Superior temporal gyrus (tissue), 1 donor: ENCODE data around the gene ALDH3B2.
"Not testable (repeated sequence)": the region's sequence is repeated elsewhere in the genome, so short reads cannot be mapped to it uniquely, and the experiment has no call there.

Experiments used
- DNase-seq: peaks from one replicate; pipeline ENCODE4 v3.0.0-alpha.2; 2016; ENCODE audit errors: extremely low spot score

Gene ALDH3B2

GRCh38 chr11:67629386-67630227 lies 44.8 kb downstream of the ALDH3B2 start, which contains the start of gene NUDT8:
Gene NUDT8 (minus strand): TSS chr11:67629937. CDS start chr11:67629911, 26 bp downstream.
- peak; percentile 79 for DNase-seq

- DNase-seq = no peak
Observed at GRCh38 chr11:67628710-67629385, 45.6 kb downstream of the ALDH3B2 start.

- no peak for DNase-seq
Observed at GRCh38 chr11:67627812-67628624, 46.4 kb downstream of the ALDH3B2 start.

GRCh38 chr11:67627441-67627811 lies 47.0 kb downstream of the ALDH3B2 start:
- no peak for DNase-seq

GRCh38 chr11:67626970-67627369 lies 47.5 kb downstream of the ALDH3B2 start:
- no peak for DNase-seq

GRCh38 chr11:67626131-67626833 lies 48.1 kb downstream of the ALDH3B2 start:
- DNase-seq = not testable (repeated sequence)

GRCh38 chr11:67623795-67624194 lies 50.6 kb downstream of the ALDH3B2 start:
- DNase-seq = not testable (repeated sequence)

- DNase-seq = not testable (repeated sequence)
Observed at GRCh38 chr11:67622905-67623304, 51.5 kb downstream of the ALDH3B2 start.

GRCh38 chr11:67621928-67622327 lies 52.5 kb downstream of the ALDH3B2 start:
- DNase-seq = not testable (repeated sequence)

- not testable (repeated sequence) for DNase-seq
Observed at GRCh38 chr11:67620621-67621020, 53.8 kb downstream of the ALDH3B2 start.

- not testable (repeated sequence) for DNase-seq
Observed at GRCh38 chr11:67619683-67620618, 54.5 kb downstream of the ALDH3B2 start.

GRCh38 chr11:67618901-67619659 lies 55.3 kb downstream of the ALDH3B2 start:
- not testable (repeated sequence) for DNase-seq

GRCh38 chr11:67617243-67617953 lies 57.0 kb downstream of the ALDH3B2 start:
- DNase-seq = peak; percentile 38

- no peak for DNase-seq
Observed at GRCh38 chr11:67616431-67617242, 57.8 kb downstream of the ALDH3B2 start.

GRCh38 chr11:67615728-67616430 lies 58.5 kb downstream of the ALDH3B2 start:
- DNase-seq = no peak

GRCh38 chr11:67614730-67615714 lies 59.4 kb downstream of the ALDH3B2 start:
- DNase-seq = no peak
